K562 (cell line): ENCODE data around the gene ZNF266. TPM values are rescaled to one million over a fixed set of nuclear protein-coding genes. Genes with fewer than 3 reads are reported as not detected.

ENCODE experiments used
- ATAC-seq: fragments of 200-7000 bp; cut with Tn5 transposase; 3 replicates; pipeline ENCODE4 v1.9.1; 2020; ENCODE audit warnings: moderate library complexity
- BruUV-seq: library from RNA; stranded (reverse); fragments of 400-500 nt; replicated peaks from 2 replicates; lab custom pipeline; 2021; lab: Mats Ljungman, UMichigan
- CTCF ChIA-PET: fragments of 300-600 bp; formaldehyde crosslinking; extraction: SDS; loops from one replicate; lab custom pipeline; 2021; ENCODE audit warnings: low intra/inter-chr PET ratio; lab: Yijun Ruan, JAX
- POLR2A ChIA-PET: fragments of 300-600, 350-650 bp; sonication (Branson Sonifier 250); formaldehyde crosslinking; extraction: SDS; loops from one replicate; lab custom pipeline; 2021; ENCODE audit warnings: antibody characterized with exemption, inconsistent platforms; lab: Yijun Ruan, JAX
- DNase-seq, 4 experiments: peaks; one replicate each; pipeline versions ENCODE4 v3.0.0 to v3.0.0-alpha.2; 2011 to 2018; ENCODE audit warnings: low spot score in 3 of 4, mixed read lengths in 3 of 4; ENCODE audit errors: extremely low read depth in 1 of 4
- FAIRE-seq: peaks from 2 replicates; lab custom pipeline; 2011; peaks lifted over from hg19 to GRCh38; lab: Jason Lieb, UNC
- H2AFZ ChIP-seq: 2 replicates; pipeline ENCODE4 v1.6.0; 2011; ENCODE audit warnings: low read depth, low read length, control low read depth, inconsistent platforms
- H3K27ac ChIP-seq: fragments of 200-600 bp; 3 replicates; pipeline ENCODE4 v1.8.0; 2011; ENCODE audit warnings: low read depth, mild to moderate bottlenecking, control low read depth, inconsistent platforms, low read length, moderate library complexity, mixed read lengths; ENCODE audit errors: extremely low read depth
- H3K27me3 ChIP-seq, 2 experiments: fragments of 300-600 bp in 1 of 2; 2 replicates in 1 of 2; 3 replicates in 1 of 2; pipeline versions ENCODE4 v1.6.0 to v1.8.0; 2011; ENCODE audit warnings: inconsistent platforms in 2 of 2, low read length in 2 of 2, mild to moderate bottlenecking in 1 of 2, mixed read lengths in 1 of 2, moderate library complexity in 1 of 2; ENCODE audit not compliant: control insufficient read depth in 2 of 2, insufficient read depth in 2 of 2
- H3K36me3 ChIP-seq: fragments of 300-600 bp; 3 replicates; pipeline ENCODE4 v1.8.0; 2011; ENCODE audit warnings: mild to moderate bottlenecking, low read length, inconsistent platforms; ENCODE audit not compliant: control insufficient read depth, insufficient read depth
- H3K4me1 ChIP-seq, 2 experiments: fragments of 200-600 bp in 1 of 2; replicated peaks in 1 of 2; 2 replicates in 1 of 2; 3 replicates in 1 of 2; pipeline versions ENCODE4 v1.5.1 to v1.8.0; 2011; ENCODE audit warnings: inconsistent platforms in 2 of 2, low read length in 2 of 2, mild to moderate bottlenecking in 1 of 2, mixed read lengths in 1 of 2, moderate library complexity in 1 of 2; ENCODE audit not compliant: control insufficient read depth in 2 of 2, insufficient read depth in 2 of 2
- H3K4me2 ChIP-seq: 2 replicates; pipeline ENCODE4 v1.6.1; 2011; ENCODE audit warnings: low read length, control low read depth, inconsistent platforms, mixed read lengths; ENCODE audit not compliant: insufficient read depth
- H3K4me3 ChIP-seq: fragments of 200-600 bp; sonication (generic), shearing (Covaris generic); 2 replicates; pipeline ENCODE4 v1.5.1; 2016; ENCODE audit warnings: control low read depth, inconsistent platforms
- H3K79me2 ChIP-seq: fragments of 200-600 bp; 3 replicates; pipeline ENCODE4 v1.8.0; 2011; ENCODE audit warnings: low read length, inconsistent platforms; ENCODE audit not compliant: control insufficient read depth, insufficient read depth
- H3K9ac ChIP-seq, 2 experiments: 2 replicates each; pipeline versions ENCODE4 v1.6.0 to v1.6.1; 2011; ENCODE audit warnings: low read depth in 2 of 2, low read length in 2 of 2, control low read depth in 1 of 2, inconsistent platforms in 1 of 2, mild to moderate bottlenecking in 1 of 2, mixed read lengths in 1 of 2; ENCODE audit not compliant: insufficient read depth in 1 of 2
- H3K9me1 ChIP-seq: one replicate; pipeline ENCODE4 v1.6.0; 2011; ENCODE audit warnings: inconsistent platforms, mild to moderate bottlenecking, low read length, moderate library complexity; ENCODE audit not compliant: control insufficient read depth, insufficient read depth
- H3K9me3 ChIP-seq: replicated peaks from 2 replicates; pipeline ENCODE4 v1.5.1; 2011; ENCODE audit warnings: low read depth, low read length, inconsistent platforms; ENCODE audit not compliant: control insufficient read depth, insufficient read depth
- H4K20me1 ChIP-seq: replicated peaks from 2 replicates; pipeline ENCODE4 v1.6.1; 2011; ENCODE audit warnings: low read length, inconsistent platforms, mixed read lengths; ENCODE audit not compliant: control insufficient read depth, insufficient read depth
- AFF4 ChIP-seq: sonication (generic); formaldehyde crosslinking; IDR thresholded peaks from 2 replicates; pipeline ENCODE4 v1.8.0; 2023; ENCODE audit warnings: mild to moderate bottlenecking, missing genetic modification reagents
- CCNT2 ChIP-seq: IDR thresholded peaks from 2 replicates; pipeline ENCODE4 v1.6.1; 2011; ENCODE audit warnings: borderline replicate concordance, low read depth, mild to moderate bottlenecking, moderate library complexity, mixed read lengths, low read length; ENCODE audit not compliant: insufficient read length; ENCODE audit errors: extremely low read depth
- E2F3 ChIP-seq: fragments of 250-450 bp; sonication (Bioruptor Pico); IDR thresholded peaks from 2 replicates; pipeline ENCODE4 v1.4.0; 2020; ENCODE audit warnings: mild to moderate bottlenecking
- GATAD2A ChIP-seq: fragments of 450-650 bp; IDR thresholded peaks from 2 replicates; pipeline ENCODE4 v1.6.1; 2017
- MXD1 ChIP-seq: fragments of 250-450 bp; sonication (Bioruptor Pico); IDR thresholded peaks from 2 replicates; pipeline ENCODE4 v1.8.0; 2021; ENCODE audit warnings: borderline replicate concordance, mild to moderate bottlenecking, moderate library complexity; ENCODE audit not compliant: poor library complexity, severe bottlenecking
- TFAP4 ChIP-seq: sonication (generic); formaldehyde crosslinking; IDR thresholded peaks from 2 replicates; pipeline ENCODE4 v1.8.0; 2022; ENCODE audit warnings: missing genetic modification reagents, mild to moderate bottlenecking, moderate library complexity, borderline replicate concordance
- ZNF431 ChIP-seq: sonication (generic); formaldehyde crosslinking; IDR thresholded peaks from 2 replicates; pipeline ENCODE4 v1.8.0; 2022; ENCODE audit warnings: mild to moderate bottlenecking, missing genetic modification reagents
- ZNF79 ChIP-seq: fragments of 250-450 bp; sonication (Bioruptor Pico); IDR thresholded peaks from 2 replicates; pipeline ENCODE4 v1.4.0; 2020; ENCODE audit warnings: low read depth, mild to moderate bottlenecking, moderate library complexity
- WGBS: fragments of 100-300 bp; shearing (Covaris generic); methylation state at CpG from one replicate; pipeline ENCODE4 v1.1.6; 2016; ENCODE audit warnings: low coverage, mixed read lengths; ENCODE audit not compliant: insufficient coverage; ENCODE audit errors: missing lambda C conversion rate; 5-methylcytosine and 5-hydroxymethylcytosine counted together
- in situ Hi-C: fragments of 300-500 bp; cut with MboI; formaldehyde crosslinking; loops from 4 replicates; pipeline ENCODE4 v1.15.0; 2018; ENCODE audit warnings: inconsistent platforms, mixed read lengths
- intact Hi-C: fragments of 100-400 bp; cut with micrococcal nuclease; formaldehyde crosslinking; loops from 2 replicates; pipeline ENCODE4 v1.14.2; 2022
- polyA plus RNA-seq, 8 experiments: library from polyadenylated mRNA; depleted of rRNA in 4 of 8; stranded (reverse) in 5 of 8; unstranded in 3 of 8; fragments of >200 nt; fragmentation: Nextera tagmentation in 2 of 8; fragmentation: Illumina TruSeq in 1 of 8; extraction: Ambion mirVana in 2 of 8; extraction: Trizol in 1 of 8; gene quantifications; 2 replicates each; pipeline versions ENCODE4 v1.2.1 to v1.2.3, GENCODE V29; 2011 to 2014; ENCODE audit warnings: inconsistent platforms in 1 of 8, missing spikeins in 1 of 8
- total RNA-seq, 7 experiments: library from RNA; depleted of rRNA in 6 of 7; stranded (reverse); fragments of >200 nt in 6 of 7; fragmentation: Illumina TruSeq in 2 of 7; extraction: Trizol in 2 of 7; gene quantifications; 2 replicates each; pipeline versions ENCODE4 v1.2.1 to v1.2.3, GENCODE V29; 2011 to 2021; ENCODE audit warnings: low replicate concordance in 1 of 7

Gene ZNF266
- total and polyA plus RNA-seq, 9 of the 15 experiments (the other 6 are each of a cell fraction or from before 2014, with no cell fraction given): 5.9 to 40.9 (median 20.3) TPM

GRCh38 chr19:9427941-9428340 is 7.4 kb downstream of the ZNF266 start:
- no peak for TF ChIP-seq ZNF79 (CRISPR knock-in tag)
- TF ChIP-seq MXD1 (CRISPR knock-in tag): no peak
- TF ChIP-seq TFAP4: no peak
- TF ChIP-seq CCNT2: no peak
- no peak for TF ChIP-seq GATAD2A
- TF ChIP-seq E2F3 (CRISPR knock-in tag): no peak
- no peak for TF ChIP-seq AFF4 (CRISPR knock-in tag)
- TF ChIP-seq ZNF431 (CRISPR knock-in tag): no peak
- WGBS: 89% methylated on average over 5 of the region's 6 CpGs

More at GRCh38 chr19:9427941-9428340, 7.4 kb downstream of the ZNF266 start:
- FAIRE-seq (no peak), ATAC-seq (no peak), DNase-seq (no peak)
- intact Hi-C loops: no loop called here
- H3K9me1 ChIP-seq: no peaks in the 10 kb centered on the region
- peaks cover 71% of the 10 kb centered on the region for H3K36me3 ChIP-seq
- no peaks in the 10 kb centered on the region for H3K4me1 ChIP-seq
- no peaks in the 10 kb centered on the region for H4K20me1 ChIP-seq
- H3K9ac ChIP-seq: no peak overlapping the region
- in situ Hi-C loops: no loop called here
- no peak overlapping the region for H3K4me2 ChIP-seq
- ChIA-PET POLR2A (interaction anchor here (0.6 to 0.7 kb wide), 2 partner anchors 12 to 221 kb away, joined by 3 read pairs; no protein-coding TSS in a partner anchor), CTCF (no interaction called here)
- no peaks in the 10 kb centered on the region for H3K27me3 ChIP-seq
- no peak overlapping the region for H3K4me3 ChIP-seq
- H2AFZ ChIP-seq: no peak overlapping the region
- H3K9me3 ChIP-seq: no peaks in the 10 kb centered on the region
- no TSS peak for BruUV-seq
- H3K27ac ChIP-seq: no peak overlapping the region
- no peaks in the 10 kb centered on the region for H3K79me2 ChIP-seq
